HepG2 (cell line): Measurements from ENCODE around the gene ANKRA2. TPM values are rescaled to one million over a fixed set of nuclear protein-coding genes. Genes with fewer than 3 reads are reported as not detected.

Experiments used
- ATAC-seq: fragments of 200-7000 bp; cut with Tn5 transposase; 3 replicates; pipeline ENCODE4 v1.9.1; 2020; ENCODE audit warnings: mild to moderate bottlenecking, moderate library complexity
- BruUV-seq: library from RNA; stranded (reverse); fragments of 400-500 nt; replicated peaks from 2 replicates; lab custom pipeline; 2021; lab: Mats Ljungman, UMichigan
- CTCF ChIA-PET: fragments of 300-600 bp; formaldehyde crosslinking; extraction: SDS; loops from one replicate; lab custom pipeline; 2021; ENCODE audit warnings: low total read pairs, inconsistent platforms, low intra/inter-chr PET ratio; lab: Yijun Ruan, JAX
- POLR2A ChIA-PET: fragments of 350-600 bp; sonication (Branson Sonifier 250); formaldehyde crosslinking; loops from one replicate; lab custom pipeline; 2020; ENCODE audit warnings: antibody characterized with exemption, inconsistent platforms; lab: Yijun Ruan, JAX
- DNase-seq: peaks from one replicate; pipeline ENCODE4 v3.0.0-alpha.2; 2015; ENCODE audit warnings: low spot score
- FAIRE-seq: peaks from 3 replicates; lab custom pipeline; 2011; peaks lifted over from hg19 to GRCh38; lab: Jason Lieb, UNC
- H2AFZ ChIP-seq: one replicate; pipeline ENCODE4 v1.6.1; 2011; ENCODE audit warnings: low read length, inconsistent platforms
- H3K27ac ChIP-seq: fragments of 300-600 bp; 3 replicates; pipeline ENCODE4 v1.8.0; 2011; ENCODE audit warnings: mixed run types, mild to moderate bottlenecking, mixed read lengths, low read length, inconsistent platforms; ENCODE audit not compliant: insufficient read depth; ENCODE audit errors: extremely low read length
- H3K27me3 ChIP-seq, 2 experiments: fragments of 200-600 bp in 1 of 2; 2 replicates in 1 of 2; 3 replicates in 1 of 2; pipeline versions ENCODE4 v1.6.0 to v1.8.0; 2011; ENCODE audit warnings: low read length in 2 of 2, mild to moderate bottlenecking in 2 of 2, moderate library complexity in 2 of 2, inconsistent platforms in 1 of 2; ENCODE audit not compliant: insufficient read depth in 2 of 2, control insufficient read depth in 1 of 2
- H3K36me3 ChIP-seq, 2 experiments: fragments of 200-600 bp in 1 of 2; replicated peaks in 1 of 2; 2 replicates in 1 of 2; 3 replicates in 1 of 2; pipeline versions ENCODE4 v1.5.1 to v1.8.0; 2011; ENCODE audit warnings: low read length in 2 of 2, inconsistent platforms in 1 of 2; ENCODE audit not compliant: insufficient read depth in 2 of 2, control insufficient read depth in 1 of 2
- H3K4me1 ChIP-seq: 2 replicates; pipeline ENCODE4 v1.5.1; 2012; ENCODE audit warnings: low read length, inconsistent platforms; ENCODE audit not compliant: insufficient read depth
- H3K4me2 ChIP-seq: 2 replicates; pipeline ENCODE4 v1.6.0; 2011; ENCODE audit warnings: low read depth, low read length, inconsistent platforms
- H3K4me3 ChIP-seq, 3 experiments: fragments of 200-600 bp in 1 of 3; sonication (generic), shearing (Covaris generic) in 1 of 3; replicated peaks in 1 of 3; 2 replicates each; pipeline ENCODE4 v1.5.1; 2011 to 2016; ENCODE audit warnings: low read length in 3 of 3, inconsistent platforms in 2 of 3, low read depth in 2 of 3, mild to moderate bottlenecking in 2 of 3, control low read depth in 1 of 3, mixed read lengths in 1 of 3; ENCODE audit not compliant: insufficient read depth in 1 of 3
- H3K79me2 ChIP-seq: one replicate; pipeline ENCODE4 v1.6.1; 2011; ENCODE audit warnings: low read length, inconsistent platforms; ENCODE audit not compliant: insufficient read depth
- H3K9ac ChIP-seq: 2 replicates; pipeline ENCODE4 v1.6.0; 2011; ENCODE audit warnings: mild to moderate bottlenecking, low read depth, low read length, inconsistent platforms; ENCODE audit not compliant: insufficient read depth
- H3K9me3 ChIP-seq: 2 replicates; pipeline ENCODE4 v1.5.1; 2012; ENCODE audit warnings: mild to moderate bottlenecking, low read length
- H4K20me1 ChIP-seq: 2 replicates; pipeline ENCODE4 v1.6.0; 2011; ENCODE audit warnings: inconsistent platforms, mild to moderate bottlenecking, low read length, moderate library complexity; ENCODE audit not compliant: insufficient read depth
- BCL6 ChIP-seq: IDR thresholded peaks from 2 replicates; pipeline ENCODE4 v1.6.1; 2016; ENCODE audit warnings: missing genetic modification reagents, missing compliant biosample characterization
- CREM ChIP-seq, 2 experiments: sonication (generic) in 1 of 2; formaldehyde crosslinking in 1 of 2; IDR thresholded peaks; 2 replicates each; pipeline versions ENCODE4 v1.4.0 to v1.6.1; 2016 to 2020; ENCODE audit warnings: antibody characterized with exemption in 1 of 2, mild to moderate bottlenecking in 1 of 2, missing genetic modification reagents in 1 of 2
- ELK4 ChIP-seq: sonication (generic); formaldehyde crosslinking; IDR thresholded peaks from 2 replicates; pipeline ENCODE4 v1.9.0; 2021; ENCODE audit warnings: missing genetic modification reagents, borderline replicate concordance
- ERF ChIP-seq: IDR thresholded peaks from 2 replicates; pipeline ENCODE4 v1.6.1; 2018; ENCODE audit warnings: missing biosample characterization, missing genetic modification reagents
- ESRRA ChIP-seq: sonication (generic); formaldehyde crosslinking; IDR thresholded peaks from 2 replicates; pipeline ENCODE4 v1.5.1; 2020; ENCODE audit warnings: mild to moderate bottlenecking, low read depth, missing genetic modification reagents
- FOXA3 ChIP-seq: IDR thresholded peaks from 2 replicates; pipeline ENCODE4 v1.6.1; 2016; ENCODE audit warnings: missing genetic modification reagents, missing compliant biosample characterization
- KAT7 ChIP-seq: IDR thresholded peaks from 2 replicates; pipeline ENCODE4 v1.6.1; 2018; ENCODE audit warnings: borderline replicate concordance, missing compliant biosample characterization
- POGK ChIP-seq: sonication (generic); formaldehyde crosslinking; conservative IDR thresholded peaks from 2 replicates; pipeline ENCODE4 v1.8.0; 2022; ENCODE audit warnings: mild to moderate bottlenecking, moderate library complexity, missing genetic modification reagents
- POLR2G ChIP-seq: fragments of 200-400 bp; formaldehyde crosslinking; IDR thresholded peaks from 2 replicates; pipeline ENCODE4 v1.6.1; 2018; ENCODE audit warnings: mild to moderate bottlenecking, low read depth, low read length, moderate library complexity
- PPARG ChIP-seq: conservative IDR thresholded peaks from 2 replicates; pipeline ENCODE4 v1.6.1; 2016; ENCODE audit warnings: missing biosample characterization, missing genetic modification reagents
- U2AF1 ChIP-seq: fragments of 200-400 bp; formaldehyde crosslinking; optimal IDR thresholded peaks from 2 replicates; pipeline ENCODE3; 2017; ENCODE audit warnings: mild to moderate bottlenecking, low read depth, low read length
- ZSCAN31 ChIP-seq: sonication (generic); formaldehyde crosslinking; IDR thresholded peaks from 2 replicates; pipeline ENCODE4 v1.5.0; 2020; ENCODE audit warnings: low read depth, mild to moderate bottlenecking, missing genetic modification reagents
- WGBS: methylation state at CpG from one replicate; pipeline ENCODE4 v1.1.6; 2017; ENCODE audit warnings: low lambda C conversion rate; 5-methylcytosine and 5-hydroxymethylcytosine counted together
- in situ Hi-C: cut with HindIII; loops from 2 replicates; pipeline ENCODE4 v1.10.0; 2017; ENCODE audit warnings: low pct_unique_long_range_greater_than_20kb; ENCODE audit not compliant: extremely low pct_ligation_motif_present
- intact Hi-C: fragments of 100-400 bp; cut with micrococcal nuclease; formaldehyde crosslinking; loops from one replicate; pipeline ENCODE4 v1.10.0; 2022; ENCODE audit not compliant: unreplicated experiment
- polyA plus RNA-seq, 8 experiments: library from polyadenylated mRNA; depleted of rRNA in 3 of 8; stranded (reverse) in 7 of 8; unstranded in 1 of 8; fragments of >200 nt; fragmentation: Illumina TruSeq in 4 of 8; extraction: Trizol in 4 of 8; gene quantifications; 2 replicates each; pipeline versions ENCODE4 v1.2.1 to v1.2.3, GENCODE V29; 2011 to 2016; ENCODE audit warnings: low read depth in 4 of 8, missing spikeins in 1 of 8, mixed read lengths in 1 of 8; ENCODE audit not compliant: insufficient read depth in 1 of 8
- total RNA-seq, 5 experiments: library from RNA; depleted of rRNA; stranded (reverse); fragments of >200 nt; fragmentation: Illumina TruSeq; extraction: Trizol; gene quantifications; 2 replicates each; pipeline ENCODE4 v1.2.3, GENCODE V29; 2016; ENCODE audit warnings: low read depth in 1 of 5
- TF ChIP-seq, protein P1 (sequence below): sonication (generic); formaldehyde crosslinking; IDR thresholded peaks from 2 replicates; pipeline ENCODE4 v1.4.0; 2020; ENCODE audit warnings: missing genetic modification reagents
- TF ChIP-seq, protein P2 (sequence below): sonication (generic); formaldehyde crosslinking; conservative IDR thresholded peaks from 2 replicates; pipeline ENCODE4 v1.4.0; 2020; ENCODE audit warnings: mild to moderate bottlenecking, missing genetic modification reagents, moderate library complexity

Gene ANKRA2
- total and polyA plus RNA-seq, 2 of the 13 experiments (the other 11 are each of a cell fraction or from before 2014, with no cell fraction given), result 23.6 to 33.6 TPM

DNA sequence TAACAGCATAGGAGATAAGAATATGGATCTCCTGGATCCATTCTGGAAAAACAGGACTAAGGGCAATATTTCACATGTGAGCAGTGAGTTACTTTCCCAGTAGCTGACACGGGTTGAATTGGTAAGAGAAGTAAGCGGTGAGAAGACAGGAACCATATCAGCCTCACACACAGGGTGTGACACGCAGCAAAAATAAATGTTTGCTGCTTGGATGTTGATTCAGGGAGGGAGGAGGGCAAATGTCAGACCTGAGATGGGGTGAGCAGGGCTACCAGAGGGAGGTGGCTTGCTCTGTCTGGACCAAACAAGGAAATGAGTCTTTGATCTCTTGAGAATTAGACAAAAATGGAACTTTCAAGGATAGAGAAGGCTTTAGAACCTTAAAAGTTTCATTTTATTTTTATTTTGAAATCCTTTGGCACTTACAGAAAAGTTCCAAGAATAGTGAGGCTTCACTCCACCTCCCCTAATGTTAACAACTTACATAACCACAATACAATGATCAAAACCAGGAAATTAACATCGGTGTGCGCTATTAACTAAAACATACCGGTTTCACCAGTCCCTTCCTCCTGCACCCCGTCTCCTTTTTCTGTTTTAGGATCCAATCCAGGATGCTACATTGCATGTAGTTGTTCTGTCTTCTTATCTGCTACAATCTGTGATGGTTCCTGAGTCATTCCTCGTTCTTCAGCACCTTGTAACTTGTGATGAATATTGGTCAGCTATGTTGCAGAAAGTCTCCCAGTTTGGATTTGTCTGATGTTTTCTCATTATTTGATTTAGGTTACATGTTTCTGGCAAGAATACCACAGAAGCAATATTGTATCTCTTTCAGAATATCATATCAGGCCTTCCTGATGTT, 40.0 kb upstream of the ANKRA2 start:
- Histone ChIP-seq H3K4me2 (peak overlapping the region; percentile 62), H3K4me1 (peaks cover 26% of the 10 kb centered on the region), H3K9me3 (peaks cover 11% of the 10 kb centered on the region), H3K79me2 (no peaks in the 10 kb centered on the region), H3K9ac (0 out of 2 replicates have a peak overlapping the region, but pooled peaks have one; percentile 0), H3K4me3 (peak overlapping the region in 2 of 3 experiments; percentile 5 to 21; a peak in 2 of 6 replicates), H3K27me3 (no peaks in the 10 kb centered on the region), H4K20me1 (no peaks in the 10 kb centered on the region), H3K27ac (no peak overlapping the region), H3K36me3 (no peaks in the 10 kb centered on the region), H2AFZ (no peak overlapping the region)
- ChIA-PET CTCF (no interaction called here), POLR2A (interaction anchor here (0.7 to 1.1 kb wide), 3 partner anchors 13 to 21 kb away, joined by 3 read pairs; partner anchors contain the start of gene ARHGEF28)
- in situ Hi-C loops, result no loop called here
- no TSS peak for BruUV-seq
- peak; percentile 100 for ATAC-seq
- intact Hi-C loops, result no loop called here
- DNase-seq, result peak; percentile 76
- FAIRE-seq, result peak; percentile 91
- WGBS, result 25% methylated on average over 8 of the region's 8 CpGs
- TF ChIP-seq ZSCAN31 (no peak), ERF (CRISPR knock-in tag) (peak; percentile 56; the same call in 1 of the 2 replicates), POGK (CRISPR knock-in tag) (no peak), KAT7 (CRISPR knock-in tag) (no peak), BCL6 (CRISPR knock-in tag) (peak; percentile 74), ESRRA (CRISPR knock-in tag) (no peak), ELK4 (CRISPR knock-in tag) (no peak), PPARG (CRISPR knock-in tag) (peak; percentile 75), POLR2G (no peak), U2AF1 (no peak), CREM (IDR thresholded peaks at IDR 0.05) (peak; percentile 50; the same call in 1 of the 2 replicates), CREM (CRISPR knock-in tag; IDR thresholded peaks at IDR 0.05) (no peak), FOXA3 (CRISPR knock-in tag) (peak; percentile 86)
- TF ChIP-seq, protein P1, sequence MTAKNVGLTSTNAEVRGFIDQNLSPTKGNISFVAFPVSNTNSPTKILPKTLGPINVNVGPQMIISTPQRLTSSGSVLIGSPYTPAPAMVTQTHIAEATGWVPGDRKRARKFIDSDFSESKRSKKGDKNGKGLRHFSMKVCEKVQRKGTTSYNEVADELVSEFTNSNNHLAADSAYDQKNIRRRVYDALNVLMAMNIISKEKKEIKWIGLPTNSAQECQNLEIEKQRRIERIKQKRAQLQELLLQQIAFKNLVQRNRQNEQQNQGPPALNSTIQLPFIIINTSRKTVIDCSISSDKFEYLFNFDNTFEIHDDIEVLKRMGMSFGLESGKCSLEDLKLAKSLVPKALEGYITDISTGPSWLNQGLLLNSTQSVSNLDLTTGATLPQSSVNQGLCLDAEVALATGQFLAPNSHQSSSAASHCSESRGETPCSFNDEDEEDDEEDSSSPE (CRISPR knock-in tag), result no peak
- TF ChIP-seq, protein P2, sequence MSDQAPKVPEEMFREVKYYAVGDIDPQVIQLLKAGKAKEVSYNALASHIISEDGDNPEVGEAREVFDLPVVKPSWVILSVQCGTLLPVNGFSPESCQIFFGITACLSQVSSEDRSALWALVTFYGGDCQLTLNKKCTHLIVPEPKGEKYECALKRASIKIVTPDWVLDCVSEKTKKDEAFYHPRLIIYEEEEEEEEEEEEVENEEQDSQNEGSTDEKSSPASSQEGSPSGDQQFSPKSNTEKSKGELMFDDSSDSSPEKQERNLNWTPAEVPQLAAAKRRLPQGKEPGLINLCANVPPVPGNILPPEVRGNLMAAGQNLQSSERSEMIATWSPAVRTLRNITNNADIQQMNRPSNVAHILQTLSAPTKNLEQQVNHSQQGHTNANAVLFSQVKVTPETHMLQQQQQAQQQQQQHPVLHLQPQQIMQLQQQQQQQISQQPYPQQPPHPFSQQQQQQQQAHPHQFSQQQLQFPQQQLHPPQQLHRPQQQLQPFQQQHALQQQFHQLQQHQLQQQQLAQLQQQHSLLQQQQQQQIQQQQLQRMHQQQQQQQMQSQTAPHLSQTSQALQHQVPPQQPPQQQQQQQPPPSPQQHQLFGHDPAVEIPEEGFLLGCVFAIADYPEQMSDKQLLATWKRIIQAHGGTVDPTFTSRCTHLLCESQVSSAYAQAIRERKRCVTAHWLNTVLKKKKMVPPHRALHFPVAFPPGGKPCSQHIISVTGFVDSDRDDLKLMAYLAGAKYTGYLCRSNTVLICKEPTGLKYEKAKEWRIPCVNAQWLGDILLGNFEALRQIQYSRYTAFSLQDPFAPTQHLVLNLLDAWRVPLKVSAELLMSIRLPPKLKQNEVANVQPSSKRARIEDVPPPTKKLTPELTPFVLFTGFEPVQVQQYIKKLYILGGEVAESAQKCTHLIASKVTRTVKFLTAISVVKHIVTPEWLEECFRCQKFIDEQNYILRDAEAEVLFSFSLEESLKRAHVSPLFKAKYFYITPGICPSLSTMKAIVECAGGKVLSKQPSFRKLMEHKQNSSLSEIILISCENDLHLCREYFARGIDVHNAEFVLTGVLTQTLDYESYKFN (CRISPR knock-in tag), result peak; percentile 68
